DND-41 (cell line): Measurements from ENCODE around the gene EEFSEC.

Experiments used
- EZH2 ChIP-seq: IDR thresholded peaks from 3 replicates; pipeline ENCODE4 v1.6.1; 2012; ENCODE audit warnings: borderline replicate concordance, low read depth, mild to moderate bottlenecking, moderate library complexity, low read length, inconsistent platforms; ENCODE audit not compliant: severe bottlenecking
- TF ChIP-seq, protein P1 (sequence below): IDR thresholded peaks from 2 replicates; pipeline ENCODE4 v1.5.1; 2012; ENCODE audit warnings: borderline replicate concordance, low read length, moderate library complexity, mild to moderate bottlenecking; ENCODE audit not compliant: poor library complexity, severe bottlenecking; ENCODE audit errors: extremely low read depth

DNA sequence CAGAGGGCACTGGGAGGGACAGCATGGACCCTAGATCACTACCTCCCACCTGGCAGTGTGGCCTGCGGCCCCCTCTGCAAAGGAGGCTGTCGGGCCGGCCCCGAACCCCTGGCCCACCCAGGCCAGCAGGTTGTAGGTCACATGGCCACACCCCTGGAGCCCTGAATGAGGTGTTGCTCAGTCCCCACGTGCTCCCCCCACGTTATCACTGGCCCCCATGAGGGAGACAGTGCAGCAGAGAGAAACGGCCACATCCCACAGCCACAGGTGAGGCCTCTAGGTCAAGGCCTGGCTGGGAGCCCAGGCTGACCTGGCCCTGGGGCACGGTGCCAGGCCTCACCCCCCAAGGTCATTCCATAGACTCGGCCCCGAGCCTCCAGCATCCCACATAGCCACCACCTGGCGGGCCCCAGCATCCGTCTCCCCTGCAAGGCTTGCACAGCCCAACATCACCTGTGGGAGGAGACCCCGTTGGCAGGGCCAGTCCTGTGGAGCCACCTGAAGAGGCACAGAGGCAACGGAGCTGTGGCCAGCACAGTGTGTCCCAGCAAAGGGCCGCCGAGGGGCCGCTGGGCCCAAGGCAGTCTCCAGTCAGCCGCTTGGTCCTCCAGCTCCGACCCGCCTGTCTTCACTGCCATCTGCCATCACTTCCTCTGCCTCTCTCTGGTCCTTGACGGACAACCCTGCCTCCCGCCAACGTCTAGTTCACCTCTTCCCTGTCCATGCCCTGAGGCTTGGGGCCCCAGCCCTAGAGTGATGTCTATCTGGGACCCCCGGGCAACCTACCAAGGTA, 260.3 kb downstream of the EEFSEC start:
- TF ChIP-seq, protein P1, sequence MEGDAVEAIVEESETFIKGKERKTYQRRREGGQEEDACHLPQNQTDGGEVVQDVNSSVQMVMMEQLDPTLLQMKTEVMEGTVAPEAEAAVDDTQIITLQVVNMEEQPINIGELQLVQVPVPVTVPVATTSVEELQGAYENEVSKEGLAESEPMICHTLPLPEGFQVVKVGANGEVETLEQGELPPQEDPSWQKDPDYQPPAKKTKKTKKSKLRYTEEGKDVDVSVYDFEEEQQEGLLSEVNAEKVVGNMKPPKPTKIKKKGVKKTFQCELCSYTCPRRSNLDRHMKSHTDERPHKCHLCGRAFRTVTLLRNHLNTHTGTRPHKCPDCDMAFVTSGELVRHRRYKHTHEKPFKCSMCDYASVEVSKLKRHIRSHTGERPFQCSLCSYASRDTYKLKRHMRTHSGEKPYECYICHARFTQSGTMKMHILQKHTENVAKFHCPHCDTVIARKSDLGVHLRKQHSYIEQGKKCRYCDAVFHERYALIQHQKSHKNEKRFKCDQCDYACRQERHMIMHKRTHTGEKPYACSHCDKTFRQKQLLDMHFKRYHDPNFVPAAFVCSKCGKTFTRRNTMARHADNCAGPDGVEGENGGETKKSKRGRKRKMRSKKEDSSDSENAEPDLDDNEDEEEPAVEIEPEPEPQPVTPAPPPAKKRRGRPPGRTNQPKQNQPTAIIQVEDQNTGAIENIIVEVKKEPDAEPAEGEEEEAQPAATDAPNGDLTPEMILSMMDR, result no peak
- no peak for TF ChIP-seq EZH2
